HG03135 (cell line): ENCODE results near the gene HEXB.

ENCODE experiments used
- ATAC-seq: cut with Tn5 transposase; IDR thresholded peaks from one replicate; pipeline ENCODE4 v1.9.1; 2021; ENCODE audit warnings: mild to moderate bottlenecking, moderate library complexity; ENCODE audit not compliant: unreplicated experiment

HEXB gene

DNA sequence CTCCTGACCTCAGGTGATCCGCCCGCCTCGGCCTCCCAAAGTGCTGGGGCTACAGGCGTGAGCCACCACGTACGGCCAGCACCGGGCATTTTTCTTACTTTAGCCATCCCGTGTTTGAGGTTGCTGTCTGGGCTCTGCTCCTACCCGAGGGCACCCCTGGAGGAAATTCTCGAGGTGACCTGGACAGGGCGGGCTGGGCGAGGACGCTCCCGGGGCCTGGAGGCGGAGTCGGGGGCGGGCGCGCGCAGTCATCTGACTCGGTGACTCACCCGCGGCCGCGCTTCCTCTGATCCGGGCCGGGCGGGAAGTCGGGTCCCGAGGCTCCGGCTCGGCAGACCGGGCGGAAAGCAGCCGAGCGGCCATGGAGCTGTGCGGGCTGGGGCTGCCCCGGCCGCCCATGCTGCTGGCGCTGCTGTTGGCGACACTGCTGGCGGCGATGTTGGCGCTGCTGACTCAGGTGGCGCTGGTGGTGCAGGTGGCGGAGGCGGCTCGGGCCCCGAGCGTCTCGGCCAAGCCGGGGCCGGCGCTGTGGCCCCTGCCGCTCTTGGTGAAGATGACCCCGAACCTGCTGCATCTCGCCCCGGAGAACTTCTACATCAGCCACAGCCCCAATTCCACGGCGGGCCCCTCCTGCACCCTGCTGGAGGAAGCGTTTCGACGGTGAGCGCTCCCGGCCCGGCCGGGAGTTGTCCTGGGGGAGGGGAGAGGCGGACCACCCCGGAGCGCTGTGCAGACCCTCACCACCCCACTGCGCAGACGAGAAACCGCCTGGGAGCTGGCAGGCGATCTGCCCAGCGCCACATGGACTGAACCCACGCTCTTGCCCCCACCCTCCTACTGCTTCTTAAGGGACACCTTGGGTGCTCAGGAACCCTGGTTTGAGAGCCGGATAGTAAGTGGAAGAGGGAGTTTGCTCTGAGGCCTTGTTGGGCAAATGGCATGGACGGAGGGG, at the start of gene HEXB:
Gene HEXB (plus strand): TSS at position 334 of the 952 bp plus-strand sequence. CDS start 28 bp downstream, at position 362.
- ATAC-seq, result peak; percentile 76

DNA sequence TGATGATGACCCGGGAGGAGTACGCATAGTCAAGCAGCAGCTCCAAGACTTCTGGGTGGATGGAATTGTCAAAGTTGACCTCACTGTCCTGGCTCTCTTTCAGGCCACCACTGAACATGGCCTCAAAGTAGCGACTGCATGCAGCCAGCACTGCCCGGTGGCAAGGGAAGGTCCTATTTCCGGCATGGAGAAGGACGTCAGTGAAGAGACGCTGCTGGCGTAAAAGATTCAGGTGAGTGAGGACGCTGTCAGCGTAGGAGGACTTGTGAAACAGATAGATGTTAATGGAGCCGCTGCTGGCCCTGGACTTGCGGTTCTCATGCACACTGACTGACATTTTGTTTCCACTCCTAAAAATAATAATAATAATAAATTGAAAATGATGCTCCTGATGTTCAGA, 48.9 kb upstream of the HEXB start:
- ATAC-seq, result no peak

DNA sequence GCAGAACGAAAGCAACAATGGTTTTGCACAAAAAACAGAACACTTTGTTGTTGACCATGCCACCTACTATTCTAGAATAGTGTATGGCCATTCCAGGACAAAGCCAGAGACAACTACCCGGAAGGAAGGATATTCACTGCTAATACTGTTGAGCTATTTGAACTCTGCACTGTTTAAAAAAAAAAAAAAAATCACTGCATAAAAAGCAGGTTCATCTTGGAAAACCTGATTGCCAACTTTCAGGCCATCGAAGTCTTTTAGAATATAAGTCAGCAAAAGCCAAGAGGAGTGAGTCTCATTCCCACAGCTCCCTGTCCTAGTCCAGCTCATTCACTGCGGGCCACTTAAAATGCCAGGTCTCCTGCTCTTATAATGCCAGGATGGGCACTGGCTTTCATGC, 48.5 kb upstream of the HEXB start:
- ATAC-seq, result no peak

DNA sequence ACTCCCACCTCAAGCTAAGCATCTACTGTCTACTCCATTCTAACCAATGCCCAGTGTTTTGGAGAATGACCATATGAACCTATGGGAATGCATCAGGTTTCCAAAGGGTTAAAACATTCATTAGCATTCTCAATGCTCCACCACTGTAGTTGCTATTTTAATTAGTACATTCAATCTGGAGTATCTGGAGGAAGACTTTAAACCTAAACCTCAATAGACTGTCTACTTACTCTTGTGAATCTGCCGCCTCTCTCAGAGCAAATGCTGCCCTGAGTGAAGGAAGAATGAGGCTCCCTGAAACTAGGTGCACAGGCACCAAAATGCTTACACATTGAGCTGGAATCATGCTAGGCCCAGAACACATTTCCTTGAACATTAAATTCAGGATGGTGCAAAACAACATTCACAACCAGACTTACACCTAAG, 46.5 kb upstream of the HEXB start:
- no peak for ATAC-seq

DNA sequence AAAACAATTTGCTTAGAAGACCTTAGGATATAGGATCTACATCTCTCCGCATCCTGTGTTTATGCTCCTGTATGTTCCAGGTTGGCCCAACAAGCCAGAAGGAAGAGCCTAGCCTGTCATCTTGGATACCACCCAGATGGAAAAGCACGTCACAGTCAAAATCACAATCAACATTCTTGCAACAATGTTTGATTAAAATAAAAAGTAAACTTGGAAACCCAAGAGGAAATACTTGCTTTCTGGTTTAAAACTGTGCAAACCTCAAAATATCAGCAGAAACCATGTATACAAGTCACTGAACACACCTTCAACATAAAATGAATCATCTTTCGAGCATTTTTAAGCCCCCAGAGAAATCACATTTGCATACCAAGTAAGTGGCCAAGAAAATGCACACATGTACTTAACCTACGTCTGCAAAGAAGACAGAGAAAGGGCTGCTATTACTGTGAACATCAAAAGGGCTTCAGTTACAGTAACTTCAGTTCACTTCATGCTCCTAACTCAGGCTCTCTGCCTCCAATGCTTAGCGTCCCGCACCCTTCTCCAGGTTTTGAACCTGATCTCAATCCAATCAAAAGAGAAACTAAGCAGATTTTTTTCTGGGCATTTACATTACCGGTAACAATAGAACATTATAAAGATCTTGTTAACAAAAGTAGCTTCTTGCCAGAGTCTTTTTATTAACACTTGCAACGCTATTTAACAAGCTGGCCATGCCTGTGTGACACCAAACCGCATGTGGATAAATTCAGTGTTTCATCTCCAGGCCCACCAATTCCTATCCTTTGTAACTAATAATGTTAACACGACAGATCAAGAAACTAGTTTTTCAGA, 45.8 kb upstream of the HEXB start:
- ATAC-seq, result peak; percentile 26

DNA sequence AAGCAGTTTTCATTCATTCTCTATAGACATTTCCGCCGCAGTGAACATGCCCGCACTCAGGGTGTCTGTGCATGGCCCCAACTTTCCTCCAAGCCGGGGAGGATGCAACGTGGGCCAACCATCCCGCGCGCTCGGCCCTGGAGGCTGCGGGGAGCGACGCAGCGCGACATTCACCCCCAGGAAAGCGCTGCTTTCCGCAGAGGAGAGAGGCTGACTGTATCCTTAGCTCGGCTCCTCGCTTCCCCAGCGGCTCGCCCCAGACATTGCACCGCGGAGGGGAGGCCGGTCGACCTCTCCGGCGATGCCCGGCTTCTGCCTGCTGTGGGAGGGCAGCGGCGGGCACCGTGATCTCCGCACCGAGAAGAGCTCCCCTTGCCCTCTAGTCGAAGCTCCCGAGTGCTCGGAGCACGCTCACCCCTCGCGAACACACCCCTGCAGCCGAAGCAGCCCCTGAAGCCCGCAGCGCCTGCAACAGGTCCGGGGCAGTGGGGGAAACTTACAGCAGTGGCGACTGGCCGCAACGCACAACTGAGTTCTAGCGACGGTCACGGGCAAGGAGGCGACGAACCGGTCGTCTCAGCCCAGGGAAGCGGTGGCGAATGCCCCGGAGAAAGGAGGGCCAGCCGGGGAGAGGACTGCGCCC, 45.1 kb upstream of the HEXB start:
- peak; percentile 27 for ATAC-seq

DNA sequence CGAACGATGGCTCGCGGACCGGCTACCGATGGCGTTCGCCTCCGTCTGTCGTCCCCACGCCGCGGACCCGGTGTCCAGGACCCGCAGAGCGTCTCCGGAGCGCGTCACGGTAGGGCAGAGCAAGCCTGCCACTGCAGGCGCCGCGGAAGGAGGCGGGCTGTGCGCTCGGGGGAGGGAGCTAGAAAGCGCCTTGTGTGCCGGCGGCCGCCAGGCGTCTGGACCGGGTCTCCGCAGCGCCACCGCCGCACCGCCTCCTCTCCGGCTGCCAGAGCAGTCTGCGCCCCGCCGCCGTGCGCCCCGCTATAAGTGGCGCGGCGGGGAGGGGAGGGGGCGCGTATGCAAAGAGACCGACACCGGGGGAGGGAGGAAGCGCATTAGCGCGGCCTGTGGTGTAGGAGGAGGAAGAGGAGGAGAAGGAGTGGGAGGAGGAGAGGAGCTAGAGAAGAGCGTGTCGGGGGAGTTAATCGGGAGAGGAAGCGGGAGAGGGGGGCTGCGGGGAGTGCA, 44.5 kb upstream of the HEXB start, which contains the start of gene ENC1:
Gene ENC1 (minus strand): TSS at position 279 of the 504 bp plus-strand sequence. CDS start 4,243 bp downstream, outside the sequence.
- ATAC-seq, result peak; percentile 66

DNA sequence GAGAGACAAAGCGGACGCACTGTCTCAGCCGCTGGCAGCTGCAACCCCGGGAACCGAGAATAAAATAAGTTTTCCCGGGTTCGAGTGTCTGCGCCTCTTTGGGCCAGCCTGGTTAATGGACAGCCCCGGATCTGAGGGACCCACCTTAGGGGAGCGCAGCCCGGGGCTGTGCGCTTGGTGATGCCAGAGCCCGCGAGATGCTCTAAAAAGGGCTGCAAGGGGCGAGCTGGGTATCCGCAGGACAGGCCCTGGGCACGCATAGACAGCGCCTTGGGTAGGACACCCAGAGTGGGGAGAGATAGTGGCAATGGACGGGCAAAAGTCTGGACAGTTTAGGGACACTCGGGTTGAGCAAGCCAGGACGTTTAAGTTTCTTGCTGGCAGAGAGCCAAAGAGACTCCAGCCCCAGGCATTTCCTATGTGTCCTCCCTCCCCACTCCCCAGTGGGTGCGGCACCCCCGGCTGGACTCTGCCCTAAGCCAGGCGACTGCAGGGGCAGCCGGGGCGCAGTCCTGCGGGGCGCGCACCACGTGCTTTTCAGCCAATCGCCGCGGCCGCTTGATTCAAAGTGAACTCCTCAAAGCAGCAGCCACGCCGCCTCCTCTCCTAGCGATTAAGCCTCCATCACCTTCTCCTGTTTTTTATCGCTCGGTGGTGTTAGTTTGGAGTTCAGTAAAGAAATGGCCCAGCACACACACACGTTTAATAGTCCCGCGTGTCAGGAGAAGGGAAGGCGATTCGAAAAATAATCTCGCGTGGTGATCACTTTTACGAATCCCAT, 43.9 kb upstream of the HEXB start:
- peak; percentile 20 for ATAC-seq

DNA sequence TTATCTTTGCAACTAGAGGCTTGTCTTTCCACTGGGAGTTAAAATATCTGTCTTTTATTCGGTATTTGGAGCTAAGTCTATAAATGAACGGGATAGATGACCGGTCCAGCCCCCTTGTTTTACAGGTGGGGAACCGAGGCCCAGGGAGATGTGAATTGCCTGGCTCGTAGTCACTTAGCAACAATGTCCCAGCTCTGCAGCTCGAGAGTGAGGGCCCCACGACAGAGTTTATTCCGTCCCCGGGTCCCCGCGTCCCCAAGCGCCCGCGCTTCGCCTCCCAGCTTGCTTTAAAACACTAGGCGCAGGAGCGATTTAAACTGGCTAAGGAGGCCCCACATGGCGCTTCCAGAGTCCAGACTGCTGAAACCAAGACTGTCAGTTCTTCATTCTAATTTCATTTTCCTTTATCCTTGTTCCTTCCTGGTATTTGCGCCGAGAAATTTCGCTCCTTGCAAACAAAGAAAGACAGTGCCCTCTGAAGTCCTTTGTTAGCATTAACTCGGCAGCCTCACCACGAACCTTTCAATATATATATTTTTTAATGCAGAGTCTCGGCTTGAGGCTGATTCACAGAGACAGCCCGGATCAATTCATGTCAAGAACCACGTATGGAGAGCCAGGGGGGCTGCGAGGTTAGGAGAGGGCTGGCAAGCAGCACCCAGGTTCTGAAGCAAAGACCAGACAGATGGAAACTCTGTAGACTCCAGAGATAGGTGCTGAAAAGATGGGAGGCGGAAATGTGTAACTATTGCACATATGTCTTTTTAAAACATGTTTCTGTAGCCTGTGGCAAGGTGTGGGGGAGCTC, 43.1 kb upstream of the HEXB start:
- ATAC-seq, result no peak

DNA sequence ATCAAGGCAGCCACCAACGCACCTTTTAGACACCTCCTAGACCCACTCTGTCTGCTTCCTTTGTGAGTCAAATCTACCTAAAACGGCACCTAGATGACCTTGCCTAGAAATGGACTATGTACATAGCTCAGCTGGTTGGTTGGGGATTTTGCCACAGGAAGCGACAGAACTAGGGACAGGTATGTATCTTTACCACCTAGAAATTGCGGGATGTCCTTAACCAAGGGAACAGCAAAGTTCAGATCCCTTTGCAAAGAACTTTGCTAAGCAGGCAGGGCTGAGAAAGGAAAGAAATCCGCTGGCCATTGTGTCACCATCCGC, 42.5 kb upstream of the HEXB start:
- no peak for ATAC-seq

DNA sequence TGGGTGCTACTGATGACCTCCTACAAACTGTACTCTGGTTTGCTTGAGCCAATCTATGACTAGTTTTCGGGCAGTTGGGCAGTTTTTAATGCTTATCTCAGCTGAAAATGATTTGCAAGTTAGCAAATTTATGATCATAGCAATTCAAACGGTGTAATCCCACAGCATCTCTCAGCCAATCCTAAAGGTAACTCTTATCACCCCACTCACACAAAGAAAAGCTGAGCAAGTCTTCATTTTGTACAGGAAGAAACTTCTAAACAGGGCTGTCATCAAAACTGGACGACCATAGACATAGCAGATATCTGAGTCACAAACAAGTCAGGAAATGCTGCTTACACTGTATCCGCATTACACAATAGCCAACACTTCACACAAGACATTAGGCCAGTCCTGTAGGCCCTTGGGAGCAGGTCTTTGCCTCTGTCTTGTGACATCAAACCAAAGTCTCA, 41.9 kb upstream of the HEXB start:
- no peak for ATAC-seq

DNA sequence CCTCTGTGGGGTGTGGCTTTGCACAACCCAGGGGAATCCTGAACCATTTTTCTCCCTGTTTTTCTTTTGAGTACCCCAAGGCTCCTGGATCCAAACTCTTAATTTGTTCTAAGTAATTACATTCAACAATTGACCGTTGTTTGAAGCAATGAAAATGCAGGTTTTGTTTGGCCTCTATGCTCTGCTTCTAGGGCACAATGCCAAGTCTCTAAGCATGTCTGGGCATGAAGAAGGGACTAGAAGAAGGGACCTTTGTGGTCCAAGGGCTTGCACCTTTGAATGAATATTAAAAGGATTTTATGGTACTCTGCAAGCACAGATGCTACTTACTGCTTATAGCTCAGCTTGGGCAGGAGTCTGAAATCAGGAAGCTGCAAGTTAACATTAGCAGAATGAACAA, 37.9 kb upstream of the HEXB start:
- ATAC-seq, result no peak

DNA sequence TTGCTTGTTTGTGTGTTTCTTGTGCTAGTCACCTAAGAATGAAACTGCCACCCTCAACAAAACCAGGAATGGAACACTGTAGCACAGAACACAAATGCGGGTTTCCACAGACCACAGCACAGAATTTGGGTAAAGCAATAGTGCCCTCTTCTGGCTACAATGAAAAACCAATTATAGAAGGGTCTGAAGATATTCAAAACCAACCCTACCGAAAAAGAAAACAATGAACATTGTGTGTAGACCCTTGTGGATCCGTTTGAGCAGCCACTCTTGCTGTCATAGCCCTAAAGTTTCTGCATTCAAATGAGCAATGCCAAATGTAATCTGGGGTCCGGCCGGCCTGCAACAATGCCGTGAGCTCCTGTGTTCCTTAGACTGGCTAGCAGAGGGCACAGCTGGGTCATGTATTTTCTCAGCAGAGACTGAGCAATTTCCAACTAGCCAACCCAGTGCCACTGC, 36.2 kb upstream of the HEXB start:
- peak; percentile 59 for ATAC-seq

DNA sequence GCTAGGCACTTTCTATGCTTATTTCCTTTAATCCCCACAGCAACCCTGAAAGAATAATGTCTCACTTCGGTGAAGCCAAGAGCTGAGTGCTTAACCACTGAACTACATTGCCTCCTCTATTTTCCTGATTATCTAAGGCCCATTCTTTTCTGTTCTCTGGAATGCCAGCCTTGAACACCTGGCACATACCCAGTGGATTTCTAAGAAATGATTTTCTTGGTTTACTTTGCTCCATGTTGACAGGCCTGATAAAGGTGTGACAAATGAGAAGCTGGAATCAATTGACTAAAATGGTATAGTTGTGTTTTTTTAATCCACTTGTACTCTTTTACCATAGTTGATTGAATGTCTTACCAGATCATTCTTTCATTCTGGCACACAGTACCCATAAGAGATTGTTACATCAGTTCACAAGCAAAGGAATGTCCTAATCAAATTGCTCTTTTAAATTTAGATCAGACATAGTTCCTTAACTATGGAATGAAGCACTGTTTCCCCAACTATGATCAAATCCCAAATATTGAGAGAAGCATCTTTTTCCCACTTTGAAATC, 35.5 kb upstream of the HEXB start:
- no peak for ATAC-seq

DNA sequence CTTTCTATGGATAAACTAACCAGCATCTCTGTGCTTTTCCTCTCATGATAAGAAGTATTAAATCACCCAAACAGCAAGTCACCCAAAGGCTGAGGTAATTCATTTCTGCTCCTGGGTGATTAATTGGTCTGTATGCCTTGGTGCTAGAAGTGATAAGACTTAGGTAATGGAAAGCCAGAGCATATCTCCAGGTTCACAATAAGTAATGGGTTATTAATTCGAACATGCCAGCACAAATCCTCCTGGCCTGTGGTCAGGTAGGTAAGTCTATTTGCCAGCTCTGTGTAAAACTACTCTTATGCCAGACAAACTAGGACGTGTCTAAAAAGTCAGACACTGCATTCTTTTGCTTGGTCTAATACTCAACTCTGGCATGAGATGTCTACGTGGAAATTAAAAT, 33.3 kb upstream of the HEXB start:
- ATAC-seq, result no peak

DNA sequence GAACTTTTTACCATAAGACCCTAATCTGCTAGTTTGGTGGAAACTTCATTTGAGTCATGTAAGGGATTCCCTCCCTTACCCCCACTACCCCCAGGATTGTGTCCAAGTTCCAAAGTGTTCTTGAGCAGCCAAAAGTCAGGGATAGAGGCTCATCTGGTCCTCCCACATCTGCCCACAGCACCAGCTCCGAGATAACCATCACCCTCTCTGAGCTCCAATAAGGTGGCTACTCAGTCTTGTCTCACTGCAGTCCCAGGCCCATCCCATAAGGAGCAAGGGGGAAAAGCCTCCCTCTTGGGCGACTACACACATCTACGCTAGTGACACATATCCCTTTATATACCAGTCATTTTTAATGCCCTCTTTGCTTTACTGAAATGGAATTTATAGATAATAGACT, 32.5 kb upstream of the HEXB start:
- ATAC-seq, result no peak

DNA sequence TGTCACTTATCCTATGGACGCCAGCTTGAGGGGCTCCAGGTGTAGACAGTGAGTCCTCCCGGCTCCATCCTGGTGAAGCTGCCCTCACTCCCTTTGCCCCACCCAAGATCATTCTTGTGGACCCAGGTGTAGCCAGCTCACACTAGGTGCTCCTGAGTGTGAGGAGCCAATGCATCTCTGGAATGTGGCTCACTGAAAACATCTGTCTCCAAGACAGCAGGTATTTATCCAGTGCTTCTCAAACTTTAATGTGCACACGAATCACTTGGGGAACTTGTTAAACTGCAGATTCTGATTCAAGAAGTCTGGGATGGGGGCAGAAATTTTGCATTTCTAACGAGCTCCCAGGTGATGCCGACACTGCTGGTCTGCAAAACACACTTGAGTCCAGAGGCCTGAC, 31.0 kb upstream of the HEXB start:
- ATAC-seq, result no peak

DNA sequence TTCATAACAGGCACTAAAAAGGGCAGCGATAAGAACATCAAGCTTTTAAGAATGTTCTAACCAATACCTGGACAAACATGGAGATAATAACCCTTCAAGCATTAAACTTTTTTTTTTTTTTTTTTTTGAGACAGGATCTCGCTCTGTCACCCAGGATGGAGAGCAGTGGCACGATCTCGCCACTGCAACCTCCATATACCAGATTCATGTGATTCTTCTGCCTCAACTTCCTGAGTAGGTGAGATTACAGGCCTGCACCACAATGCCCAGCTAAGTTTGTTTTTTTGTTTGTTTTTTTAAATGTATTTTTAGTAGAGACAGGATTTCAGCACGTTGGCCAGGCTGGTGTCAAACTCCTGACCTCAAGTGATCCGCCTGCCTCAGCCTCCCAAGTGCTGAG, 29.8 kb upstream of the HEXB start:
- no peak for ATAC-seq

DNA sequence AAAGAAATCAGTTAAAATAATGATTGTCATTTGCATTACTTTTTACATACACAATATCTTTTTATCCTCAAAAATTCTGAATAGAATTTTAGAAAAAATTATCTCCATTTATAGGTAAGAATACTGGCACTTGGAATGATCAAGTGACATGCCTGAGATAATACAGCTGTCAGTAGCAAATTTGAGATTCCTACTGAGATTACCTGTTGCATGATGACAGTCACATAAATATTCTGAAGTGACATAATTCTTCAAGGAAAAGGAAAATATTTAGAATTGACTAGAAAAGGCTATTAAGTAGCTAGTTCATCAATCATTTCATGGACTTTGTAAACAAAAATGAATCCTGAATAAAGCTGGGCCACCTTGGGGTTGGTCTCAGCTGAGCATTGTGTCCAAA, 29.3 kb upstream of the HEXB start:
- no peak for ATAC-seq
